Esophagus muscularis mucosa (tissue), 4 donors: ENCODE results near the gene BPIFB4.

Experiments
- CTCF ChIP-seq, 3 experiments: fragments of 200-600 bp in 2 of 3; fragments of 450-650 bp in 1 of 3; sonication (generic) in 2 of 3; IDR thresholded peaks; one replicate each; pipeline ENCODE4 v1.5.1; 2017 to 2019; ENCODE audit warnings: antibody characterized with exemption in 3 of 3, mild to moderate bottlenecking in 2 of 3, moderate library complexity in 1 of 3
- EP300 ChIP-seq: sonication (generic); formaldehyde crosslinking; IDR thresholded peaks from one replicate; pipeline ENCODE4 v1.6.1; 2017; ENCODE audit warnings: antibody characterized with exemption
- POLR2A ChIP-seq: fragments of 450-650 bp; IDR thresholded peaks from one replicate; pipeline ENCODE4 v1.6.1; 2017; ENCODE audit warnings: antibody characterized with exemption, moderate library complexity, mild to moderate bottlenecking, low read depth
- POLR2AphosphoS5 ChIP-seq, 2 donors: sonication (generic); formaldehyde crosslinking; IDR thresholded peaks; one replicate each; pipeline ENCODE4 v1.6.1; 2017; ENCODE audit warnings: antibody characterized with exemption in 2 of 2

- TF ChIP-seq CTCF (IDR thresholded peaks at IDR 0.05) (no peak), POLR2AphosphoS5 (IDR thresholded peaks at IDR 0.05) (no peak), EP300 (no peak), POLR2A (no peak)
These were observed 57.8 kb downstream of the BPIFB4 start for GRCh38 chr20:33137195-33137594.
